Lung (tissue), 12 donors: ENCODE measurements around the gene AUH. TPM values are rescaled to one million over a fixed set of nuclear protein-coding genes. Genes with fewer than 3 reads are reported as not detected.

ENCODE experiments used
- ATAC-seq: fragments of 200-7000 bp; cut with Tn5 transposase; one replicate; pipeline ENCODE4 v1.9.1; 2020; ENCODE audit warnings: moderate number of reproducible peaks; ENCODE audit not compliant: insufficient read depth, low FRiP score
- DNase-seq, 3 donors: peaks; one replicate each; pipeline ENCODE4 v3.0.0-alpha.2; 2013 to 2017
- H3K27ac ChIP-seq, 2 donors: one replicate each; pipeline ENCODE4 v1.5.1; 2013; ENCODE audit warnings: mild to moderate bottlenecking in 2 of 2, moderate library complexity in 2 of 2, control low read depth in 1 of 2, inconsistent platforms in 1 of 2, low read depth in 1 of 2, low read length in 1 of 2
- H3K27me3 ChIP-seq, 3 donors: one replicate each; pipeline ENCODE4 v1.5.1; 2013; ENCODE audit warnings: low read length in 2 of 3; ENCODE audit not compliant: control insufficient read depth in 3 of 3, insufficient read depth in 3 of 3
- H3K36me3 ChIP-seq, 4 donors: one replicate each; pipeline ENCODE4 v1.5.1; 2013; ENCODE audit warnings: low read length in 4 of 4, mild to moderate bottlenecking in 1 of 4, moderate library complexity in 1 of 4; ENCODE audit not compliant: control insufficient read depth in 4 of 4, insufficient read depth in 4 of 4
- H3K4me1 ChIP-seq, 5 donors: one replicate each; pipeline ENCODE4 v1.5.1; 2013; ENCODE audit warnings: low read length in 5 of 5, mild to moderate bottlenecking in 2 of 5, moderate library complexity in 1 of 5; ENCODE audit not compliant: control insufficient read depth in 5 of 5, insufficient read depth in 5 of 5
- H3K4me3 ChIP-seq: one replicate; pipeline ENCODE4 v1.5.1; 2013; ENCODE audit warnings: mild to moderate bottlenecking, control low read depth, moderate library complexity
- H3K9ac ChIP-seq, 2 donors: one replicate each; pipeline ENCODE4 v1.5.1; 2013; ENCODE audit warnings: low read length in 2 of 2, control low read depth in 1 of 2; ENCODE audit not compliant: insufficient read depth in 1 of 2
- H3K9me3 ChIP-seq, 4 donors: one replicate each; pipeline ENCODE4 v1.5.1; 2013; ENCODE audit warnings: low read length in 3 of 4, mild to moderate bottlenecking in 1 of 4, moderate library complexity in 1 of 4; ENCODE audit not compliant: control insufficient read depth in 4 of 4, insufficient read depth in 3 of 4
- CTCF ChIP-seq: IDR thresholded peaks from 2 replicates; pipeline ENCODE4 v1.5.1; 2012; ENCODE audit warnings: mild to moderate bottlenecking; ENCODE audit errors: control extremely low read depth, extremely low read depth
- WGBS, 2 donors: extraction: QIAGEN DNeasy Blood & Tissue Kit; methylation state at CpG; one replicate each; pipeline ENCODE4 v1.1.7; 2013; 5-methylcytosine and 5-hydroxymethylcytosine counted together
- polyA plus RNA-seq, 2 donors: library from polyadenylated mRNA; stranded (reverse); fragments of 200-250 nt; gene quantifications; one replicate each; pipeline ENCODE4 v1.2.1, GENCODE V29; 2013
- total RNA-seq, 2 donors: library from RNA; depleted of rRNA in 1 of 2; stranded (reverse); fragments of >200 nt in 1 of 2; gene quantifications; one replicate each; pipeline ENCODE4 v1.2.1, GENCODE V29; 2014 to 2021
- donor health status: control.
- donor health status: control.
- donor health status: Bipolar disorder and iron deficiency.
- donor health status: healthy.
- donor health status: DM: yes; HTN: yes; CAD: no.

Gene AUH
- total and polyA plus RNA-seq, 4 donors: 10.5 to 76.8 (median 16.2) TPM

GRCh38 chr9:91320299-91320698, 41.4 kb downstream of the AUH start:
- Histone ChIP-seq H3K9ac (no peak overlapping the region), H3K9me3 (no peaks in the 10 kb centered on the region), H3K4me3 (no peak overlapping the region), H3K27ac (no peak overlapping the region), H3K27me3 (no peaks in the 10 kb centered on the region), H3K4me1 (no peaks in the 10 kb centered on the region), H3K36me3 (peaks cover 0 to 9% (median 4%) of the 10 kb centered on the region in 4 donors)
- TF ChIP-seq CTCF: no peak
- ATAC-seq: no peak
- DNase-seq: no peak
- WGBS, 2 donors: 39 to 74% methylated on average over 4 of the region's 4 CpGs

- no peaks in the 10 kb centered on the region for H3K9me3 ChIP-seq
- TF ChIP-seq CTCF: no peak
- peaks cover 0 to 9% (median 3%) of the 10 kb centered on the region in 4 donors for H3K36me3 ChIP-seq
- H3K27me3 ChIP-seq: no peaks in the 10 kb centered on the region
- WGBS, 2 donors: 42 to 91% methylated on average over 1 of the region's 1 CpG
- H3K27ac ChIP-seq: no peak overlapping the region
- no peaks in the 10 kb centered on the region for H3K4me1 ChIP-seq
- H3K9ac ChIP-seq: no peak overlapping the region
- ATAC-seq (no peak), DNase-seq (no peak)
- H3K4me3 ChIP-seq: no peak overlapping the region
Measured at GRCh38 chr9:91316093-91316492, 45.6 kb downstream of the AUH start.

GRCh38 chr9:91315191-91315590, 46.5 kb downstream of the AUH start:
- peaks cover under 1 to 9% (median 3%) of the 10 kb centered on the region in 4 donors for H3K36me3 ChIP-seq
- no peaks in the 10 kb centered on the region for H3K4me1 ChIP-seq
- no peaks in the 10 kb centered on the region for H3K27me3 ChIP-seq
- TF ChIP-seq CTCF: no peak
- no peak overlapping the region for H3K9ac ChIP-seq
- H3K27ac ChIP-seq: no peak overlapping the region
- DNase-seq: peak; percentile 51 to 80 (median 68)
- H3K4me3 ChIP-seq: no peak overlapping the region
- no peaks in the 10 kb centered on the region for H3K9me3 ChIP-seq
- 94 to 95% methylated on average over 5 of the region's 5 CpGs for WGBS, 2 donors
- ATAC-seq: no peak

- H3K4me3 ChIP-seq: no peak overlapping the region
- peaks cover 0 to 4% (median 3%) of the 10 kb centered on the region in 4 donors for H3K36me3 ChIP-seq
- peaks cover 0 to 6% (median 0%) of the 10 kb centered on the region in 5 donors for H3K4me1 ChIP-seq
- H3K27me3 ChIP-seq: no peaks in the 10 kb centered on the region
- DNase-seq (peak in 2 of 3 donors; percentile 48 to 77), ATAC-seq (peak; percentile 69)
- H3K27ac ChIP-seq: no peak overlapping the region
- H3K9me3 ChIP-seq: no peaks in the 10 kb centered on the region
- TF ChIP-seq CTCF: no peak
- 78 to 86% methylated on average over 4 of the region's 4 CpGs for WGBS, 2 donors
- no peak overlapping the region for H3K9ac ChIP-seq
Measured at GRCh38 chr9:91312717-91313325, 48.9 kb downstream of the AUH start.
